HG02870 (cell line): ENCODE data around the gene PTH2R.
"Not testable (repeated sequence)": the region's sequence is repeated elsewhere in the genome, so short reads cannot be mapped to it uniquely, and the experiment has no call there.

Source experiments
- ATAC-seq: cut with Tn5 transposase; IDR thresholded peaks from one replicate; pipeline ENCODE4 v1.9.1; 2021; ENCODE audit warnings: mild to moderate bottlenecking, moderate library complexity; ENCODE audit not compliant: unreplicated experiment

PTH2R gene, protein sequence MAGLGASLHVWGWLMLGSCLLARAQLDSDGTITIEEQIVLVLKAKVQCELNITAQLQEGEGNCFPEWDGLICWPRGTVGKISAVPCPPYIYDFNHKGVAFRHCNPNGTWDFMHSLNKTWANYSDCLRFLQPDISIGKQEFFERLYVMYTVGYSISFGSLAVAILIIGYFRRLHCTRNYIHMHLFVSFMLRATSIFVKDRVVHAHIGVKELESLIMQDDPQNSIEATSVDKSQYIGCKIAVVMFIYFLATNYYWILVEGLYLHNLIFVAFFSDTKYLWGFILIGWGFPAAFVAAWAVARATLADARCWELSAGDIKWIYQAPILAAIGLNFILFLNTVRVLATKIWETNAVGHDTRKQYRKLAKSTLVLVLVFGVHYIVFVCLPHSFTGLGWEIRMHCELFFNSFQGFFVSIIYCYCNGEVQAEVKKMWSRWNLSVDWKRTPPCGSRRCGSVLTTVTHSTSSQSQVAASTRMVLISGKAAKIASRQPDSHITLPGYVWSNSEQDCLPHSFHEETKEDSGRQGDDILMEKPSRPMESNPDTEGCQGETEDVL

DNA sequence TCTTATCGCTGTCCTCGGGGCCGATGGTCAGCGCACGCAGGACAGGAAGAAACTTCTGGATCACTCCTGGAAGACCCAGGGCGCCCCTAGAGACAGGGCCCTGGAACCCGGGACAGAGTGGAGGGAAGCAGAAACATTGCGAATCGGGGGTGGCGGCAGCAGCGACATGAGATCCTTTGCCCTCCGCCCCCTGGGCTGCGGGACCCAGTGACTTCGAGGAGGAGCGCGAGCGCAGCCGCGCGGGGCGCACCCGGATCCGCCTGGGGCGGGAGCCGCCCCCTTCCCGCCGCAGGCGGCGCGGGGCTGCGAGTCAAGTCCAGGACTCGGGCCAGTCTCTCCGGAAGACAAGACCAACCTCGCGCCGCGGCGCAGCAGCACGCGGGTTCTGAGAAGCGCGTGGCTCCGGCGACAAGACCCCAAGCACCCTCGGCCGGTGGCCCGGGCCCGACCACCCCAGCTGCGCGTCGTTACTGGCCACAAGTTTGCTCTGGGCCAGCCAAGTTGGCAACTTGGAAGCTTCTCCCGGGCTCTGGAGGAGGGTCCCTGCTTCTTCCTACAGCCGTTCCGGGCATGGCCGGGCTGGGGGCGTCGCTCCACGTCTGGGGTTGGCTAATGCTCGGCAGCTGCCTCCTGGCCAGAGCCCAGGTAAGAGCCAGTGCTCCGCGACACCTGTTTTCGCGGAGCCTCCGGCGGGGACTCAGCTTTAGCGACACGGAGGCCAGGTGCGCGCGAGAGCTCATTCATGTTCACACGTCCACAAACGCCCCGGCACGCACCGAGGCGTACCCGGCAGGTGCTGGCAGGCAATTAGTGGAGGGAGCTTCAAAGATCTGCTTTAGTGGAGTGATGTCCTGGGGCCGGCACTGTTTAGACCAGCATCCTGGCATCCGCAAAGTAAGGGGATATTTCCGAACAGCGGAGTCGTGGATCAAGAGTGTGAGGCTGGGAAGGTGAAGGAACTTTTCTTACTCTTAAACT, at the start of gene PTH2R:
Gene PTH2R, plus strand, starts transcription at position 319 of the 978 bp plus-strand sequence. Its CDS starts 252 bp downstream, at position 571.
- ATAC-seq: no peak

DNA sequence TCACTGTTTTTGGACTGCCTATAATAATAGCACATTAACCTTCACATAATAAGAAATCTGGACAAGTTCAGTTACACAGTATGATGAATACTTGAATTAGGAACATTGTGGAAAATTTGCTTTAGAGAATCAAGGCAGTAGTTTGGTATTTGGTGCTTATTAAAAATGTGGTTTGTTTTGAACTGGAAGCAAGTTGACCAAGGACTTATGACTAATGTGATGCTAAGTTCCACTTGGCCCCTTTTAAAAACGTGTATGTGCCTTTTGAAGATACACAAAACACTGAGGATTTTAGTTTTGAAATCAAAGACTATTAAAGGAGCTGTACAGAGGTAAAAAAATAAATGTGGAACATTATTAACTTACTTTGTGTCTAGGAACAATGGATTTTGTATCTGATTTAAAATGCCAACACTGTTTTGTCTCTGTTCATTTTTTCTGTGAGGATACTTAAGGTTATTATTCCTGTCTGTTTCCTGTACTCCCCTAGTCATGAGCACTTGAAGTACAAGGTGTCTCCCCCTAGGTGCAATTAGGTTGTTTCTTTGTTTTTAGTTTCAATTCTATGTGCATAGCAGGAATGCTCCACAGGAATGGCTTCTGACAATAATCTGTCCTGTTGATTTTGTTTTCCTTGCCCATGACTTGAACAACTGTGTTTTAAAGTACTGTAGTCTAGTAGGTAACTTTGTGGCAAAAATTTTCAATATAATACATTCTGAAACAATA, 49.6 kb upstream of the PTH2R start:
- no peak for ATAC-seq

DNA sequence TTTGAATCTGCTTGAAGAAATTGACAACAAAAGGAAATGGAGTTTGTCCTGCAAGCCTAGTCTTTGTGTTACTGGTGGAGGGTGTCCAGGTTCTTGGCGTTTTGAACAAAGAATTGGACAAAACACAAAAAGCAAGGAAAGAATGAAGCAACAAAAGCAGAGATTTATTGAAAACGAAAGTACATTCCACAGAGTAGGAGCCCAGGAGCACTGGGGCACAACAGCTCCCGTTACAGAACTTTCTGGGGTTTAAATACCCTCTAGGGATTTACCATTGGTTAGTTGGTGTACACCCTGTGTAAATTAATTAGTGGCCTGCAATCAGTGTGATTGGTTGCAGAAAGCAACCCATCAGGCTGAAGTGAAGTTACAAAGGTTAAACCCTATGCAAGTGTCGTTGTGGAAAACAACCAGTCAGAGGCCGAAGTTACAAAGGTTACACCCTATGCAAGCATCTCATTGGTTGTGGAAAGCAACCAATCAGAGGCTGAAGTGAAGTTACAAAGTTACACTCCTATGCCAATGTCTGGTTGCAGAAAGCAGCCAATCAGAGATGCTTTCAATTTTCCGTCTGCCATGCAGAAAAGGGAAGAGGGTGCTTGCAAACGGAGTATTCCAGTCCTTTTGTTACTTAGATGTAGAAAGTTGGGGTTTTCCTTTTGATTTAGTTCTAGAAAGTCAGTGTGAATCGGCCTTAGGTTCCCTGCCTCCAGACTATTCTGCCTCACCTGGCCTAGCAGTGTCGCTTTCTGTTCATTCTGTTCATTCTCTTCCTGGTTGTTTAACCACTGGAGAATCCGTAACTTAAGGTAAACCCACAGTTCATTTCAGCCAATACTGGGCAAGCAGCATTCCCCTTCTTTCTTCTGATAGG, 47.6 kb upstream of the PTH2R start:
- ATAC-seq: no peak

DNA sequence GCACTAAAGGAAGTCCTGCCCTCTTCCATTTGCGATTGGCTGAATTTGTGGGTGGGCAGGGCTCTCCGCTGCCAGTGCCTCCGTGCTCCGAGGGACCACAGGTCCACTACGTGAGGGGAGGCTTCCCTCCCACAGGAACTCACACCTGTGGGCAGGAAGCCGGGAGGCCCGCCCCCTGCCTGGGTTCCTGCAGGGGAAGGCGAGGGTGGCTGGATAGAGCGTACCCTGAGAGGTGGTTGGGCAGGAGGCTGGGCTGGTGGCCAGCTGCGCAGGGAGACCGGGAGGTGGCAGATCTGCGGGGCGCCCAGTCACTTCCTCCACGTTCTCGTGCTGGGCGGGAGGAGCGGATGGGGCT, 47.0 kb upstream of the PTH2R start:
- ATAC-seq: no peak

DNA sequence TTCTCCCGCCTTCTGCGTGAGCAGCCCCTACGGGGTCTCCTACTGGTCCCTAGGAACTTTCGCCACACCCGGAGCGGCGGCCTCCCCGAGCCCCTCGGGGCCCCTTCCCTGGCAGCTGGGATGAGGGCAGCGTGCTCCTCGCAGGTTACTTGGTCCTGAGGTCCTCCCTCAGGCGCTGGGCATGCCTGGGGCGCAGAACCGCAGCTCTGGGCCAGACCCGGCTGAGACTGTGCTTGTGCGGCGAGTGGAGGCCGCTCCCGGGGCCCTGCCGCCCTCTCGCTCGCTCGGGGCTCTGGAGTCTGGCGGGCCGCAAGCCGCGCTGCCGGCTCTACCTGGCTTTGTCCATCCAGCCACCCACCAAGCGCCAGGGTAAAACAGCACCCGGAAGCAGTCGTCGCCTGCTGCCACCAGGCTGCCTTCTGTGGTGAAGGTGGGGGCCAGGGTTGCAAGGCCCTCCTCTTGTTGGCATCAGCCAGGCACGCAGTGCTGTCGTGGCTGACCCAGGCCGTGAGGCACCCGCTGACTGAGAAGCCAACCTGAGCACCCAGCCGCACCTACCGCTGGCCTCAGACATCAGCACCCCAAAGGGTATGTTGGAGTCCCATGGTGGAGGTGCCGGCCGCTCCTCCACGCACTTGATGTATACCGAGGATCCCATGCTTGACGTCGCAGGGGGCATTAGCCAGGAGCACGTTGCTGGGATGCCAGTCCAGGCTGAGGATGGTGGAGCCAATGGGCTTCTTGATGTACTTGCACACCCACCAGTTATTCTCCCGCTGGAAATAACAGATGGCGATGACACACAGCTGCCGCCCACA, 46.1 kb upstream of the PTH2R start:
- no peak for ATAC-seq

DNA sequence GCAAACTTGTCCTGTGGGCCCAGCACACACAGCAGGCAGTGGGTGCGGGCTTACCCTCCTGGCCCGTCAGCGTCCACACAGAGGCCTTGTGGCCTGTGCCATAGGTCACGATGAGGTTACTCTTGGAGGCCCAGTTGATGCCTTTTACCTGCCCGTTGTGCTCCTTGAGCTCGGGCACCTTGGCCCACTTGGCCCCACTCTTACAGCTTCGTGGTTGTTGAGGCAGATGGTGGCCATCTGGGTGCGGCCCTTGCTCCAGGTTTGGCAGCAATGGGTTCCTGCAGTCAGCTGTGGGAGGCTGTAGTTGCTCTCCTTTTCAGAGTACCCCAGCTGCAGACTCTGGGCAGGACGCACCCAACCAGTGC, 45.5 kb upstream of the PTH2R start:
- ATAC-seq: no peak

DNA sequence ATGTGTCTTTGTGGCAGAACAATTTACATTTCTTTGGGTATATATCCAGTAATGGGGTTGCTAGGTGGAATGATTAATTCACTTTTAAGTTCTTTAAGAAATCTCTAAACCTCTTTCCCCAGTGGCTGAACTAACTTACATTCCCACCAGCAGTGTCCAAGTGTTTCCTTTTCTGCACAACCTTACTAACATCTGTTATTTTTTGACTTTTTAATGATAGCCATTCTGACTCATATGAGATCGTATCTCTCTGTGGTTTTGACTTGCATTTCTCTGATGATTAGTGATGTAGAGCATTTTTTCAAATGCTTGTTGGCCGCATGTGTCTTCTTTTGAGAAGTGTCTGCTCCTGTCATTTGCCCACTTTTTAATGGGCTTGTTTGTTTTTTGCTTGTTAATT, 43.1 kb upstream of the PTH2R start:
- ATAC-seq: peak; percentile 81

DNA sequence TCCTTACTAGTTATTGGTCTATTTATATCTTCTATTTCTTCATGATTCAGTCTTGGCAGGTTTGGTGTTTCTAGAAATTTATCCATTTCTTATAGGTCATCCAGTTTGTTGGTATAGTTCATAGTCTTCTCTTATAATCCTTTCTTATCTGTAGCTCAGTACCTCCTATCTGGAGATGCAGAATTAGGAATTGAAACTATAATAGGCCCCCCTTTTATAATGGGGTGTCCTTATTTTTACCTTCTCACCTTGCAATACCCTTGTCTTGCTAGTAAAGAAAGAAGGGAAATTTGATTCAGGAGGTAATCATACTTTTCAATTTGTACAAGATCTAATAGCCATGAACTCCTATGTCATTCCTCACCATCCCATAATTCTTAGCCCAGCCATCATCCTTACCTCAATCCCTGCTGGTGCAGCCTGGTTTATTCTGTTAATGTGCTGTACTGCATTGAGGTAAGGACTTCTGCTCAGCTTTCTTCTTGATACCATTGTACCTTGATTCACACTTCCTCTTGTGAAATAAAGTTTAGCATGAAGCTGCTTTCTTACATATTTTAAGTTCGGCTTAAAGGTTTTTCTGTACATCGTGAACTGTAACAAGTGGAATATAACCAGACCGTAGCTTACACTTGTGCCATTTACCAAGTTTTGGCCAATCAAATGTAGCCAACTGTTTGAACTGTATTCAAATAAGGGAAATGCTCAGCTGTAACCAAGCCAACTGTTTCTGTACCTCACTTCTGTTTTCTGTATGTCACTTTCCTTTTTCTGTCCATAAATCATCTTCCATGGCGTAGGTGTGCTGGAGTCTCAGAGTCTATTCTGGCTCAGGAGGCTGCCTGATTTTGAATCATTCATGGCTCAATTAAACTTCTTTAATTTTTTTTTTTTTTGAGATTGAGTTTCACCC, 40.1 kb upstream of the PTH2R start:
- peak; percentile 42 for ATAC-seq

DNA sequence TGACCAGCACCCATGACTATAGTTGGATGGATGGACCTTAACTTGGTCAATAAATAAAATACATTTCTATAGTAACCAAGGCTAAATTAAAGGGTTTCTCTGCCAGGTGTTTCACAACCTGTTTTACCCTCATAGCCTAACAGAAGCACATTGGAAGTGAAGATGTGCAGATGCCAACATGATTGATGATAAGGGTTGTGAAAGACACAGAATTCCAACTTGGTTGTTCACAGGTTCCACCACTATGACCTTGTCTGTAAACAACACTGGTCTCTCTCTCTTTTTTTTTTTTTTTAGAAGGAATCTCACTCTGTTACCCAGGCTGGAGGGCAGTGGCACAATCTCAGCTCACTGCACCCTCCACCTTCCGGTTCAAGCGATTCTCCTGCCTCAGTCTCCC, 37.5 kb upstream of the PTH2R start:
- ATAC-seq: no peak

DNA sequence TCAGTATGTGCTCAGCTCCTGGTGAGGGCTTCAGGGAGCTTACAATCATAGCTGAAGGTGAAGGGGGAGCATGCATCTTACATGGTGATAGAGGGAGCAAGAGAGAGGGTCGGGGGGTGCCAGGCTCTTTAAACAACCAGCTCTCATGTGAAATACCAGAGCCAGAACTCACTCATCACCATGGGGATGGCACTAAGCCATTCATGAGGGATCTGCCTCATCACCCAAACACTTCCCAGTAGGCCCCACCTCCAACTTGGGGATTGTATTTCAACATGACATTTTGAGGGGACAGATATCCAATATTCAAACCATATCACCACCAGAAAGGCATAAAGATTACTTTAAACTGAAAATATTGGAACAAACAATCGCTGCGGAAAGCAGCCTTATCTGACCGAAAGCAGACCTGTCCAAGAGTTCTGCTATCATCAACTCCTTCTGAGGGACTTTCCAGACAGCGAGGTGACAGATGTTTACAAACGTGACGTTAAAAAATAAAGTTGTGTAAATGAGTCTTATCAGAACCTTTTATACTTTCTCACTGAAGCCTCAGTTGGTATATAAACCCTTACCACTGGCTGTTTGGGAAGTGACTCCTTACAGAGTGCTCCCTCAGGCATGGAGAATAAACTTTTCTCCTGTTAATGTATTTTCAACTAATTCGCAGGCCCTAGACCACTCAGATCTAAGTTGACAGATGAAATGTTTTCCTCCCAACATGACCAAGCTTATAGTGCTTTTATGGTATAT, 35.5 kb upstream of the PTH2R start:
- ATAC-seq: no peak

DNA sequence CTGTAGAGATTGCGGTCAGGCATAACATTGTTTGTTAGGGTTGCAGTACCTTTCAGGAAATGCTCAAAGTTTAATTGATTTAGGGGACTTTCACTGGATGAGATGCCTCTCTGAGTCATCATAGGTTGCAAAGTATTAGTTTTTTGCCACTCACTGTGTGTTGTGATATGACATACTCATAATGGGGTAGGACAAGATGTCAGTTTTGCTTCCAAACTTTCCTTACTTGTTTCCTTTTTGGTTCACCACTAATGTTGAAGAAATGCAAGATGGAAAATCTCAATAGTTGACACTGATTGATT, 35.0 kb upstream of the PTH2R start:
- no peak for ATAC-seq

DNA sequence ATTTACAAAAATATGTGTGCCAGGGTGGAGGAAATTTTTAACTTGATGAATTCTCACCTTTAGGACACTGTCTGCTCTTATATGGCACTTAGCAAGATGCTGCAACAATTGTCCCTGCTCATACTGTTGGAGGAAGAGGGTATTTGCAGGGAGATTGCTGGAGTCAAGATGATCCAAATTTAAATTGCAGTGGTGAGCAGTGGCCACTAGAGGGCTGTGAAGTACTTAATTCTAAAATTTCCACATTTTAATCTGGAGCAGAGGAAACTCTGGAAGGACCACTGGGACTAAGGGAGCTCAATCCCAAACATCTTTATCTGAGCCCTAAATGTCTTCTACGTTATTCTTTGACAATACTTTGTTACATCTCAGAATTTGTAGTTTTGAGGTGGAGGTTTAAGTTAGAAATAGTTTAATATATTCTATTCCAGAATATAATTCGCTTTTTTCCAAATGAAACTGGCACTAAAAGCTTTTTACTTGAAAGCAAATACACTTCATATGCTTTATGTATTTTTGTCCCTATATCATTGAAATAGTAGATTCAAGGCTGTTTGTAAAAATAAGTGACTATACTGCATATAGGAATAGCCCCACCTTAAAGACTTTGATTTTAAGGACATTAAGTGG, 33.0 kb upstream of the PTH2R start:
- no peak for ATAC-seq

DNA sequence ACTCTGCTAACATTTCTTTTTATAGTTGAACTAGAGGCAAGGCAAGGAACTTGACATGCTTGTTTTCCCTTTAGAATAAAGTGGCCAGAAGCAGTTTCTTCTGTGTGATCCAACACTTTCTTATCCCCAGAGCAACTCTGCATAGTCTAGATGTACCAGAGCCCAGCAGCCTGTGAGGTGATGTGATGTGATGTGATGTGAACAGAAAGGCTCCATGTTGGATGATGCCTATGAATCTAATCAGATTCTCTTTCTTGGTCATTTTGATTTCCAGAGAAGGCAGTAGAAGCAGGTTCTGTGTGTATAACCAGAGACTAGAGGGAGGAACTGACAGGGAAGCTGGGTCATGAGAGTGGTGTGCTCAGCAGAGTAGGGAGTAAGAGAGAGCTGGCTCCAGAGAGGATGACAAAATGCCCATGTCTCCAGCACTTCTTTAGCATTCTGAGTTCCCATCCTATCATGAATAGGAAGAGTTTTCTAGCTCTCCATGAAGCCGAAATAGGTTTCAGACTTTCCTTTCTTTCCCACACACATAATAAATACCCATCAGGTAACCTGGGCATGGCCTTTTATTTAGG, 31.0 kb upstream of the PTH2R start:
- no peak for ATAC-seq

DNA sequence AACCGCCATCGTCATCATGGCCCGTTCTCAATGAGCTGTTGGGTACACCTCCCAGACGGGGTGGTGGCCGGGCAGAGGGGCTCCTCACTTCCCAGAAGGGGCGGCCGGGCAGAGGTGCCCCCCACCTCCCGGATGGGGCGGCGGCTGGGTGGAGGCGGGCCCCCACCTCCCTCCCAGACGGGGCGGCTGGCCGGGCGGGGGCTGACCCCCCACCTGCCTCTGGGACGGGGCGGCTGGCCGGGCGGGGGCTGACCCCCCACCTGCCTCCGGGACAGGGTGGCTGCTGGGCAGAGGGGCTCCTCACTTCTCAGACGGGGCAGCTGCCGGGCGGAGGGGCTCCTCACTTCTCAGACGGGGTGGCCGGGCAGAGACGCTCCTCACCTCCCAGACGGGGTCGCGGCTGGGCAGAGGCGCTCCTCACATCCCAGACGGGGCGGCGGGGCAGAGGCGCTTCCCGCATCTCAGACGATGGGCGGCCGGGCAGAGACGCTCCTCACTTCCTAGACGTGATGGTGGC, 29.2 kb upstream of the PTH2R start:
- not testable (repeated sequence) for ATAC-seq

DNA sequence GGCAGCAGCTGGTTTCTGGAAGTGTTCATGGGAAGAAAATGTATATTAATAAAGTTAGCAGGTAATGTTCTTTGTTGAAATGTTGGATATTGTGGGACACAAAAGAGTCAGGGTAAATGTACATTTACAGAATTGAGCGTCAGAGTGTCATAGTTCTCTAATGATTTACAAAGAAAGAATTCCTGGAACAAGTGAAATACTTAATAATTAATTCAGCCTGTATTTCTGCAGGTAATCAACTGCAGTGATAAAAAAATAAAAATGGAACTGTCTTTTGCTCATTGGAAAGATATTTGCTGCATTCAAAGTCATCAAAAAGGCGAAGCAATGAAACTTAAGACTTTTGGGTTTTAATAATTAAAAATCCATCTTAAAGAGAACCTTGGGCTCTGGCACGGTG, 27.4 kb upstream of the PTH2R start:
- no peak for ATAC-seq

DNA sequence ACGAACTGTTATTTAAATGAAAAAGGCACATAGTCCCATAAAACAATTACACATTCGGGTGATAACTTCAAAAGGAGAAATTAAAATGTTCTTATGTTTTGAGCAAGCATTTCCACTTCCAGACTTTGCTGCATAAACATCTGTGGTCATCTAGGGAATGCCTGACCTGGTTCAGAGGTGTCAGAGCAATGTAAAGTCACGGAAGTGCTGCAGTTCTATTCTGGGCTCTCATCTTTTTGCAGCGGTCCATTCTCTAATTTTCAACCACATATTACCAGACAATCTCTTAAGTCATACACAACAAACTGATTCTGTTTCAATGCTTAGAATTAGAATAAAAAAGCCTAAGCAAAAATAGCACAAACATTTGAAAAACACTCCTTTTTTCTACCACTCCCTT, 22.0 kb upstream of the PTH2R start:
- no peak for ATAC-seq

DNA sequence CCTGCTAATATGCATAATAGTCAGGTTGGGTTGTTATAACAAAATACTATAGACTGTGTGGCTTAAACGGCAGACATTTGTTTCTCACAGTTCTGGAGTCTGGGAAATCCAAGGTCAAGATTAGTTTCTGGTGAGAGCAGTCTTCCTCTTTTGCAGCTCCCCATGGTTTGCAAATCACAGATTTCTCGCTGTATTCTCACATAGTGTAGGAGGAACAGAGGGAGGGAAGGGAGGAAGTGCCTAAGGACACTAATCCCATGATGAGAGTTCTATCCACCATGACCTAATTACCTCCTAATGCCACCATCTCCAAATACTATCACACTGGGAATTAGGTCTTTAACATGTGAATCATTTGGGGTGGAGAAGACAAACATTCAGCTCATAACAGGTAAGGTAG, 20.1 kb upstream of the PTH2R start:
- no peak for ATAC-seq
